Stimulated activated naive B cell treated with anti-CD40 and anti-IgM and Interleukin-4, amounts not matched to agents 10 μg/mL and 1 μg/mL and 100 μg/mL, for 72 hours (primary cell): Measurements from ENCODE around the gene HACD4.
A peak's percentile ranks its signal among the peaks of the same experiment; 100 is the strongest.

Source experiments
- ATAC-seq, 2 donors: fragments of 150-1000 bp; cut with Tn5 transposase; replicated peaks; 2 replicates each; pipeline ENCODE4 v1.10.0; 2021; ENCODE audit warnings: moderate library complexity in 1 of 2
- DNase-seq: peaks from one replicate; pipeline ENCODE4 v3.0.0; 2021
- H3K27ac Mint-ChIP-seq: one replicate; pipeline ENCODE4 v1.8.0; 2022; ENCODE audit warnings: mild to moderate bottlenecking, mixed read lengths
- H3K27me3 Mint-ChIP-seq, 2 donors: one replicate each; pipeline ENCODE4 v1.8.0; 2022; ENCODE audit warnings: mixed read lengths in 2 of 2
- H3K36me3 Mint-ChIP-seq, 2 donors: one replicate each; pipeline ENCODE4 v1.8.0; 2022; ENCODE audit warnings: mixed read lengths in 2 of 2, mild to moderate bottlenecking in 1 of 2
- H3K4me1 Mint-ChIP-seq, 2 donors: one replicate each; pipeline ENCODE4 v1.8.0; 2022; ENCODE audit warnings: mixed read lengths in 2 of 2, mild to moderate bottlenecking in 1 of 2
- H3K4me3 Mint-ChIP-seq, 2 donors: one replicate each; pipeline ENCODE4 v1.8.0; 2022; ENCODE audit warnings: mild to moderate bottlenecking in 2 of 2, mixed read lengths in 2 of 2, moderate library complexity in 1 of 2
- H3K9me3 Mint-ChIP-seq, 2 donors: one replicate each; pipeline ENCODE4 v1.8.0; 2022; ENCODE audit warnings: mixed read lengths in 2 of 2, mild to moderate bottlenecking in 1 of 2

Gene HACD4

GRCh38 chr9:21031091-21031807 lies at the start of gene HACD4:
Gene HACD4 (minus strand): TSS chr9:21031640. CDS start chr9:21031590, 50 bp downstream.
- Mint-ChIP-seq H3K27me3 (no peaks in the 10 kb centered on the region), H3K4me1 (peaks cover 4 to 14% of the 10 kb centered on the region in 2 donors), H3K27ac (peak within 1 kb of the TSS; percentile 53), H3K36me3 (no peaks in the 10 kb centered on the region), H3K9me3 (no peaks in the 10 kb centered on the region), H3K4me3 (peak within 1 kb of the TSS in 1 of 2 donors; percentile 72)
- peak; percentile 79 to 83 for ATAC-seq
- peak; percentile 41 for DNase-seq

GRCh38 chr9:21080793-21081192 lies 49.4 kb upstream of the HACD4 start:
- ATAC-seq (no peak), DNase-seq (no peak)
- H3K27me3 Mint-ChIP-seq = no peaks in the 10 kb centered on the region
- H3K27ac Mint-ChIP-seq = no peak overlapping the region
- H3K9me3 Mint-ChIP-seq = peaks cover 0 to 3% of the 10 kb centered on the region in 2 donors
- H3K36me3 Mint-ChIP-seq = no peaks in the 10 kb centered on the region
- peaks cover 3 to 6% of the 10 kb centered on the region in 2 donors for H3K4me1 Mint-ChIP-seq
- H3K4me3 Mint-ChIP-seq = no peak overlapping the region

GRCh38 chr9:21078702-21079101 lies 47.3 kb upstream of the HACD4 start:
- Mint-ChIP-seq H3K4me3 (no peak overlapping the region), H3K27me3 (no peaks in the 10 kb centered on the region), H3K4me1 (peaks cover 3 to 6% of the 10 kb centered on the region in 2 donors), H3K27ac (no peak overlapping the region), H3K9me3 (peaks cover 0 to 3% of the 10 kb centered on the region in 2 donors), H3K36me3 (no peaks in the 10 kb centered on the region)
- ATAC-seq (no peak), DNase-seq (no peak)

GRCh38 chr9:21077781-21078180 lies 46.3 kb upstream of the HACD4 start, which contains the start of gene IFNB1:
Gene IFNB1 (minus strand): TSS chr9:21077942. CDS start chr9:21077869, 73 bp downstream.
- ATAC-seq = no peak
- Mint-ChIP-seq H3K4me1 (peaks cover 3 to 6% of the 10 kb centered on the region in 2 donors), H3K27ac (no peak within 1 kb of the TSS), H3K9me3 (peaks cover 0 to 3% of the 10 kb centered on the region in 2 donors), H3K4me3 (no peak within 1 kb of the TSS), H3K36me3 (no peaks in the 10 kb centered on the region), H3K27me3 (no peaks in the 10 kb centered on the region)
- DNase-seq = no peak

- Mint-ChIP-seq H3K9me3 (peaks cover 0 to 3% of the 10 kb centered on the region in 2 donors), H3K27me3 (no peaks in the 10 kb centered on the region), H3K4me1 (no peaks in the 10 kb centered on the region), H3K4me3 (no peak overlapping the region), H3K36me3 (no peaks in the 10 kb centered on the region), H3K27ac (no peak overlapping the region)
- ATAC-seq (no peak), DNase-seq (no peak)
Observed at GRCh38 chr9:21075484-21075883, 44.0 kb upstream of the HACD4 start.

GRCh38 chr9:21070906-21071305 lies 39.5 kb upstream of the HACD4 start:
- Mint-ChIP-seq H3K4me3 (no peak overlapping the region), H3K9me3 (no peaks in the 10 kb centered on the region), H3K36me3 (no peaks in the 10 kb centered on the region), H3K27me3 (no peaks in the 10 kb centered on the region), H3K4me1 (no peaks in the 10 kb centered on the region), H3K27ac (no peak overlapping the region)
- DNase-seq = no peak
- ATAC-seq = no peak

GRCh38 chr9:21070171-21070571 lies 38.7 kb upstream of the HACD4 start:
- Mint-ChIP-seq H3K36me3 (no peaks in the 10 kb centered on the region), H3K4me1 (no peaks in the 10 kb centered on the region), H3K4me3 (no peak overlapping the region), H3K27ac (no peak overlapping the region), H3K9me3 (no peaks in the 10 kb centered on the region), H3K27me3 (no peaks in the 10 kb centered on the region)
- ATAC-seq = no peak
- DNase-seq = no peak

- H3K9me3 Mint-ChIP-seq = peaks cover 2 to 4% of the 10 kb centered on the region in 2 donors
- H3K4me1 Mint-ChIP-seq = peaks cover 3 to 12% of the 10 kb centered on the region in 2 donors
- H3K4me3 Mint-ChIP-seq = no peak overlapping the region
- DNase-seq = no peak
- no peaks in the 10 kb centered on the region for H3K36me3 Mint-ChIP-seq
- ATAC-seq = no peak
- no peaks in the 10 kb centered on the region for H3K27me3 Mint-ChIP-seq
- H3K27ac Mint-ChIP-seq = peak overlapping the region; percentile 3
Observed at GRCh38 chr9:21060919-21061561, 29.6 kb upstream of the HACD4 start.

- H3K36me3 Mint-ChIP-seq = no peaks in the 10 kb centered on the region
- H3K4me3 Mint-ChIP-seq = no peak overlapping the region
- DNase-seq = no peak
- no peak overlapping the region for H3K27ac Mint-ChIP-seq
- H3K27me3 Mint-ChIP-seq = no peaks in the 10 kb centered on the region
- ATAC-seq = no peak
- H3K9me3 Mint-ChIP-seq = peaks cover 3 to 4% of the 10 kb centered on the region in 2 donors
- peaks cover 3 to 12% of the 10 kb centered on the region in 2 donors for H3K4me1 Mint-ChIP-seq
Observed at GRCh38 chr9:21056931-21057330, 25.5 kb upstream of the HACD4 start.

- Mint-ChIP-seq H3K27ac (no peak overlapping the region), H3K4me3 (no peak overlapping the region), H3K4me1 (peaks cover 0 to 2% of the 10 kb centered on the region in 2 donors), H3K9me3 (peaks cover 3 to 4% of the 10 kb centered on the region in 2 donors), H3K36me3 (no peaks in the 10 kb centered on the region), H3K27me3 (peaks cover 0 to 4% of the 10 kb centered on the region in 2 donors)
- DNase-seq (no peak), ATAC-seq (no peak)
Observed at GRCh38 chr9:21053851-21054250, 22.4 kb upstream of the HACD4 start.

GRCh38 chr9:21047281-21047691 lies 15.8 kb upstream of the HACD4 start:
- no peaks in the 10 kb centered on the region for H3K36me3 Mint-ChIP-seq
- H3K4me1 Mint-ChIP-seq = peaks cover 0 to 6% of the 10 kb centered on the region in 2 donors
- peaks cover 0 to 4% of the 10 kb centered on the region in 2 donors for H3K27me3 Mint-ChIP-seq
- no peak overlapping the region for H3K27ac Mint-ChIP-seq
- no peak for ATAC-seq
- no peak overlapping the region for H3K4me3 Mint-ChIP-seq
- H3K9me3 Mint-ChIP-seq = peaks cover 0 to 2% of the 10 kb centered on the region in 2 donors
- no peak for DNase-seq

GRCh38 chr9:21043841-21044240 lies 12.4 kb upstream of the HACD4 start:
- H3K36me3 Mint-ChIP-seq = no peaks in the 10 kb centered on the region
- peaks cover 0 to 4% of the 10 kb centered on the region in 2 donors for H3K4me1 Mint-ChIP-seq
- peaks cover 0 to 2% of the 10 kb centered on the region in 2 donors for H3K9me3 Mint-ChIP-seq
- no peak for ATAC-seq
- no peak overlapping the region for H3K27ac Mint-ChIP-seq
- no peak overlapping the region for H3K4me3 Mint-ChIP-seq
- no peak for DNase-seq
- no peaks in the 10 kb centered on the region for H3K27me3 Mint-ChIP-seq

- Mint-ChIP-seq H3K36me3 (no peaks in the 10 kb centered on the region), H3K4me3 (no peak overlapping the region), H3K9me3 (peaks cover 0 to 2% of the 10 kb centered on the region in 2 donors), H3K27me3 (no peaks in the 10 kb centered on the region), H3K27ac (no peak overlapping the region), H3K4me1 (peaks cover 0 to 3% of the 10 kb centered on the region in 2 donors)
- no peak for DNase-seq
- no peak for ATAC-seq
Observed at GRCh38 chr9:21042466-21042865, 11.0 kb upstream of the HACD4 start.

- no peaks in the 10 kb centered on the region for H3K27me3 Mint-ChIP-seq
- no peaks in the 10 kb centered on the region for H3K36me3 Mint-ChIP-seq
- no peaks in the 10 kb centered on the region for H3K4me1 Mint-ChIP-seq
- no peak overlapping the region for H3K27ac Mint-ChIP-seq
- H3K9me3 Mint-ChIP-seq = peaks cover 0 to 2% of the 10 kb centered on the region in 2 donors
- H3K4me3 Mint-ChIP-seq = no peak overlapping the region
- ATAC-seq (no peak), DNase-seq (no peak)
Observed at GRCh38 chr9:21039302-21039701, 7.9 kb upstream of the HACD4 start.

- Mint-ChIP-seq H3K4me3 (no peak overlapping the region), H3K4me1 (peaks cover 3 to 9% of the 10 kb centered on the region in 2 donors), H3K27me3 (no peaks in the 10 kb centered on the region), H3K36me3 (no peaks in the 10 kb centered on the region), H3K9me3 (no peaks in the 10 kb centered on the region), H3K27ac (no peak overlapping the region)
- no peak for DNase-seq
- no peak for ATAC-seq
Observed at GRCh38 chr9:21037278-21037677, 5.8 kb upstream of the HACD4 start.
